DOHH2 (cell line): ENCODE measurements around the gene HEXIM1.

Source experiments
- H3F3A ChIP-seq: fragments of 200-600 bp; sonication (generic), shearing (Covaris generic); 2 replicates; pipeline ENCODE4 v1.6.0; 2016; ENCODE audit warnings: antibody characterized with exemption, mild to moderate bottlenecking; ENCODE audit not compliant: control insufficient read depth, insufficient read depth
- H3K27ac ChIP-seq: fragments of 200-600 bp; sonication (generic); 2 replicates; pipeline ENCODE4 v1.5.1; 2014; ENCODE audit warnings: low read depth, mild to moderate bottlenecking, low read length, moderate library complexity
- H3K27me3 ChIP-seq: fragments of 200-600 bp; sonication (generic); 2 replicates; pipeline ENCODE4 v1.6.1; 2014; ENCODE audit warnings: mild to moderate bottlenecking, low read length, mixed read lengths; ENCODE audit not compliant: control insufficient read depth
- H3K36me3 ChIP-seq: fragments of 200-600 bp; sonication (generic); 2 replicates; pipeline ENCODE4 v1.6.1; 2014; ENCODE audit warnings: mild to moderate bottlenecking, low read length, moderate library complexity, mixed read lengths; ENCODE audit not compliant: control insufficient read depth
- H3K4me1 ChIP-seq: fragments of 200-600 bp; sonication (generic); 2 replicates; pipeline ENCODE4 v1.6.1; 2014; ENCODE audit warnings: mild to moderate bottlenecking, low read length, mixed read lengths; ENCODE audit not compliant: control insufficient read depth
- H3K4me2 ChIP-seq: fragments of 200-600 bp; sonication (generic); 2 replicates; pipeline ENCODE4 v1.6.0; 2014; ENCODE audit warnings: mild to moderate bottlenecking, low read length, moderate library complexity
- H3K4me3 ChIP-seq: fragments of 200-600 bp; sonication (generic); 2 replicates; pipeline ENCODE4 v1.5.1; 2014; ENCODE audit warnings: mild to moderate bottlenecking, low read length, mixed read lengths
- H3K79me2 ChIP-seq: fragments of 200-600 bp; sonication (generic); 2 replicates; pipeline ENCODE4 v1.6.1; 2014; ENCODE audit warnings: mild to moderate bottlenecking, low read length, mixed read lengths; ENCODE audit not compliant: control insufficient read depth
- H3K9me2 ChIP-seq: fragments of 200-600 bp; sonication (generic); replicated peaks from 2 replicates; pipeline ENCODE4 v1.6.1; 2014; ENCODE audit warnings: mild to moderate bottlenecking, low read length, mixed read lengths; ENCODE audit not compliant: control insufficient read depth
- H3K9me3 ChIP-seq: fragments of 200-600 bp; sonication (generic); 2 replicates; pipeline ENCODE4 v1.6.1; 2014; ENCODE audit warnings: antibody characterized with exemption, low read length, mixed read lengths; ENCODE audit not compliant: control insufficient read depth, insufficient read depth
- H4K20me1 ChIP-seq: fragments of 200-600 bp; sonication (generic); 2 replicates; pipeline ENCODE4 v1.6.0; 2014; ENCODE audit warnings: low read depth, mild to moderate bottlenecking, antibody characterized with exemption, low read length, moderate library complexity; ENCODE audit not compliant: control insufficient read depth, insufficient read depth
- CTCF ChIP-seq: fragments of 200-600 bp; sonication (generic); IDR thresholded peaks from one replicate; pipeline ENCODE4 v1.5.1; 2014; ENCODE audit warnings: antibody characterized with exemption, mild to moderate bottlenecking, low read depth, low read length; ENCODE audit not compliant: poor library complexity, severe bottlenecking
- EZH2phosphoT487 ChIP-seq: fragments of 200-600 bp; sonication (generic); IDR thresholded peaks from 2 replicates; pipeline ENCODE4 v1.6.1; 2017; ENCODE audit warnings: borderline replicate concordance, mild to moderate bottlenecking, antibody characterized with exemption, low read length, moderate library complexity, mixed read lengths

Gene HEXIM1

GRCh38 chr17:45101883-45102811 is 46.1 kb upstream of the HEXIM1 start:
- Histone ChIP-seq H3K79me2 (no peaks in the 10 kb centered on the region), H3K27me3 (no peaks in the 10 kb centered on the region), H3K9me2 (no peaks in the 10 kb centered on the region), H3K9me3 (no peaks in the 10 kb centered on the region), H3K4me2 (no peak overlapping the region), H3K36me3 (peaks cover 85% of the 10 kb centered on the region), H3K4me1 (no peaks in the 10 kb centered on the region), H3K27ac (no peak overlapping the region), H3K4me3 (no peak overlapping the region), H3F3A (no peaks in the 10 kb centered on the region), H4K20me1 (peaks cover 2% of the 10 kb centered on the region; the same call in 1 of the 2 replicates)
- TF ChIP-seq EZH2phosphoT487 (no peak), CTCF (no peak)

GRCh38 chr17:45102856-45103255 is 45.4 kb upstream of the HEXIM1 start:
- Histone ChIP-seq H3K4me2 (no peak overlapping the region), H3K4me3 (no peak overlapping the region), H3K27ac (no peak overlapping the region), H3K4me1 (no peaks in the 10 kb centered on the region), H3K36me3 (peaks cover 84% of the 10 kb centered on the region), H4K20me1 (peaks cover 2% of the 10 kb centered on the region; the same call in 1 of the 2 replicates), H3F3A (no peaks in the 10 kb centered on the region), H3K9me3 (no peaks in the 10 kb centered on the region), H3K79me2 (no peaks in the 10 kb centered on the region), H3K9me2 (no peaks in the 10 kb centered on the region), H3K27me3 (no peaks in the 10 kb centered on the region)
- TF ChIP-seq CTCF (no peak), EZH2phosphoT487 (no peak)

GRCh38 chr17:45103269-45103795 is 44.9 kb upstream of the HEXIM1 start:
- Histone ChIP-seq H3K36me3 (peaks cover 82% of the 10 kb centered on the region), H3K27ac (no peak overlapping the region)

More at GRCh38 chr17:45103269-45103795, 44.9 kb upstream of the HEXIM1 start:
- Histone ChIP-seq H3F3A (no peaks in the 10 kb centered on the region), H3K9me2 (no peaks in the 10 kb centered on the region), H3K4me3 (no peak overlapping the region), H3K79me2 (no peaks in the 10 kb centered on the region), H3K4me2 (no peak overlapping the region), H3K27me3 (no peaks in the 10 kb centered on the region), H3K9me3 (no peaks in the 10 kb centered on the region), H4K20me1 (peaks cover 2% of the 10 kb centered on the region; the same call in 1 of the 2 replicates), H3K4me1 (no peaks in the 10 kb centered on the region)
- TF ChIP-seq EZH2phosphoT487 = no peak
- TF ChIP-seq CTCF = no peak
